Spleen (tissue), 7 donors: ENCODE measurements around the gene CHMP4A.

Source experiments
- CTCF ChIP-seq, 11 experiments: fragments of 200-600 bp in 7 of 11; fragments of 450-650 bp in 4 of 11; sonication (generic) in 4 of 11; IDR thresholded peaks in 8 of 11; conservative IDR thresholded peaks in 3 of 11; 1 replicate in 7 of 11; 2 replicates in 4 of 11; pipeline versions ENCODE4 v1.4.0 to v1.8.0; 2016 to 2021; ENCODE audit warnings: antibody characterized with exemption in 11 of 11, inconsistent platforms in 4 of 11, mild to moderate bottlenecking in 1 of 11
- POLR2A ChIP-seq, 3 donors: fragments of 450-650 bp; IDR thresholded peaks; one replicate each; pipeline ENCODE4 v1.5.1; 2017; ENCODE audit warnings: antibody characterized with exemption in 3 of 3, mild to moderate bottlenecking in 1 of 3
- POLR2AphosphoS5 ChIP-seq, 3 donors: sonication (generic); formaldehyde crosslinking; IDR thresholded peaks; one replicate each; pipeline ENCODE4 v1.5.1; 2017; ENCODE audit warnings: antibody characterized with exemption in 3 of 3
- donor health status: DM: no; HTN: no; CAD: no; lungs with moderate emphysema.
- donor health status: DM: no; HTN: no; CAD: no.
- donor health status: DM: no; HTN: no; CAD: no.

- no peak for TF ChIP-seq CTCF (IDR thresholded peaks at IDR 0.05 in 8 of 11, conservative IDR thresholded peaks at IDR 0.05 in 3 of 11)
- no peak for TF ChIP-seq POLR2A (IDR thresholded peaks at IDR 0.05)
- no peak for TF ChIP-seq POLR2AphosphoS5 (IDR thresholded peaks at IDR 0.05)
Observed at GRCh38 chr14:24249230-24250021, 36.1 kb upstream of the CHMP4A start.
